Measurements from ENCODE around the gene GNAI3.

GRCh38 chr1:109618661-109619575 is 70.5 kb downstream of the GNAI3 start:
- no peak for TF ChIP-seq POLR2A (IDR thresholded peaks at IDR 0.05; ENCODE audit: low read length)
- no peak for TF ChIP-seq GATA1 (IDR thresholded peaks at IDR 0.05; ENCODE audit: low read depth, low read length)
